H9 (cell line): ENCODE results near the gene ABCA1. TPM values are rescaled to one million over a fixed set of nuclear protein-coding genes. Genes with fewer than 3 reads are reported as not detected.

Source experiments
- DNase-seq: peaks from one replicate; pipeline ENCODE4 v3.0.0-alpha.2; 2017
- H2AFZ ChIP-seq: one replicate; pipeline ENCODE4 v1.6.1; 2013; ENCODE audit warnings: mild to moderate bottlenecking, low read length, control low read depth, moderate library complexity
- H2AK5ac ChIP-seq: 2 replicates; pipeline ENCODE4 v1.6.1; 2013; ENCODE audit warnings: low read length, control low read depth, mixed read lengths; ENCODE audit not compliant: insufficient read length
- H2BK120ac ChIP-seq: one replicate; pipeline ENCODE4 v1.6.1; 2013; ENCODE audit warnings: low read depth, mild to moderate bottlenecking, low read length, control low read depth, inconsistent platforms; ENCODE audit not compliant: poor library complexity, severe bottlenecking
- H2BK12ac ChIP-seq: 2 replicates; pipeline ENCODE4 v1.6.1; 2013; ENCODE audit warnings: low read length, control low read depth, mixed read lengths, low read depth; ENCODE audit not compliant: insufficient read length
- H2BK15ac ChIP-seq: 2 replicates; pipeline ENCODE4 v1.6.1; 2013; ENCODE audit warnings: low read depth, low read length, control low read depth
- H2BK20ac ChIP-seq: one replicate; pipeline ENCODE4 v1.6.1; 2013; ENCODE audit warnings: low read depth, mild to moderate bottlenecking, low read length, control low read depth, inconsistent platforms; ENCODE audit not compliant: poor library complexity, severe bottlenecking
- H2BK5ac ChIP-seq: 2 replicates; pipeline ENCODE4 v1.6.1; 2013; ENCODE audit warnings: low read length, control low read depth, mixed read lengths; ENCODE audit not compliant: insufficient read length
- H3K14ac ChIP-seq: 2 replicates; pipeline ENCODE4 v1.6.1; 2013; ENCODE audit warnings: low read length, control low read depth; ENCODE audit not compliant: insufficient read depth
- H3K18ac ChIP-seq: 2 replicates; pipeline ENCODE4 v1.6.1; 2013; ENCODE audit warnings: low read depth, mild to moderate bottlenecking, mixed read lengths, low read length, control low read depth; ENCODE audit not compliant: insufficient read length
- H3K23ac ChIP-seq: 2 replicates; pipeline ENCODE4 v1.6.1; 2013; ENCODE audit warnings: low read length, control low read depth, mixed read lengths, low read depth; ENCODE audit not compliant: insufficient read length
- H3K23me2 ChIP-seq: 2 replicates; pipeline ENCODE4 v1.6.1; 2013; ENCODE audit warnings: low read depth, mild to moderate bottlenecking, mixed read lengths, low read length, control low read depth; ENCODE audit not compliant: insufficient read length, poor library complexity, severe bottlenecking
- H3K27ac ChIP-seq: 2 replicates; pipeline ENCODE4 v1.5.1; 2013; ENCODE audit warnings: low read length, control low read depth, mixed read lengths, low read depth; ENCODE audit not compliant: insufficient read length
- H3K27me3 ChIP-seq: 2 replicates; pipeline ENCODE4 v1.6.1; 2013; ENCODE audit warnings: low read length, control low read depth, inconsistent platforms; ENCODE audit not compliant: insufficient read depth
- H3K4ac ChIP-seq: 2 replicates; pipeline ENCODE4 v1.6.1; 2013; ENCODE audit warnings: low read depth, mild to moderate bottlenecking, control low read depth, inconsistent platforms, low read length, moderate library complexity
- H3K4me1 ChIP-seq: 2 replicates; pipeline ENCODE4 v1.6.1; 2013; ENCODE audit warnings: low read length, control low read depth, inconsistent platforms; ENCODE audit not compliant: insufficient read depth
- H3K4me2 ChIP-seq: 2 replicates; pipeline ENCODE4 v1.6.1; 2013; ENCODE audit warnings: low read length, control low read depth, mixed read lengths; ENCODE audit not compliant: insufficient read length, insufficient read depth
- H3K56ac ChIP-seq: 2 replicates; pipeline ENCODE4 v1.6.1; 2013; ENCODE audit warnings: low read depth, mild to moderate bottlenecking, mixed read lengths, low read length, control low read depth; ENCODE audit not compliant: insufficient read length
- H3K79me1 ChIP-seq: 2 replicates; pipeline ENCODE4 v1.6.1; 2013; ENCODE audit warnings: low read depth, mild to moderate bottlenecking, moderate library complexity, low read length, control low read depth, inconsistent platforms; ENCODE audit not compliant: insufficient read depth, poor library complexity, severe bottlenecking
- H3K79me2 ChIP-seq: 2 replicates; pipeline ENCODE4 v1.6.1; 2013; ENCODE audit warnings: low read length, control low read depth, inconsistent platforms; ENCODE audit not compliant: insufficient read depth
- H3K9ac ChIP-seq: 2 replicates; pipeline ENCODE4 v1.6.1; 2013; ENCODE audit warnings: low read length, control low read depth, mixed read lengths; ENCODE audit not compliant: insufficient read length; ENCODE audit errors: extremely low read depth
- H3K9me3 ChIP-seq: one replicate; pipeline ENCODE4 v1.6.1; 2013; ENCODE audit warnings: low read depth, low read length, inconsistent platforms; ENCODE audit not compliant: control insufficient read depth
- H3T11ph ChIP-seq: one replicate; pipeline ENCODE4 v1.6.1; 2013; ENCODE audit warnings: mild to moderate bottlenecking, low read length, control low read depth, inconsistent platforms
- H4K20me1 ChIP-seq: one replicate; pipeline ENCODE4 v1.6.1; 2013; ENCODE audit not compliant: control insufficient read depth, insufficient read length, insufficient read depth
- H4K5ac ChIP-seq: 2 replicates; pipeline ENCODE4 v1.6.1; 2013; ENCODE audit warnings: low read depth, mild to moderate bottlenecking, mixed read lengths, low read length, control low read depth; ENCODE audit not compliant: insufficient read length
- H4K8ac ChIP-seq: replicated peaks from 2 replicates; pipeline ENCODE4 v1.6.1; 2013; ENCODE audit warnings: low read length, control low read depth, mixed read lengths, low read depth; ENCODE audit not compliant: insufficient read length
- H4K91ac ChIP-seq: 2 replicates; pipeline ENCODE4 v1.6.1; 2013; ENCODE audit warnings: low read depth, mild to moderate bottlenecking, moderate library complexity, mixed read lengths, low read length, control low read depth; ENCODE audit not compliant: insufficient read length
- H3K27ac Mint-ChIP-seq, 3 experiments: 2 replicates in 2 of 3; 3 replicates in 1 of 3; pipeline ENCODE4 v1.8.0; 2020 to 2021; ENCODE audit warnings: mixed read lengths in 3 of 3, mild to moderate bottlenecking in 1 of 3, moderate library complexity in 1 of 3
- H3K27me3 Mint-ChIP-seq: 2 replicates; pipeline ENCODE4 v1.8.0; 2021; ENCODE audit warnings: low read depth, mild to moderate bottlenecking, moderate library complexity, mixed read lengths
- H3K36me3 Mint-ChIP-seq, 3 experiments: 2 replicates in 2 of 3; 3 replicates in 1 of 3; pipeline ENCODE4 v1.8.0; 2020 to 2021; ENCODE audit warnings: low read depth in 3 of 3, mixed read lengths in 3 of 3; ENCODE audit not compliant: insufficient read depth in 1 of 3
- H3K4me1 Mint-ChIP-seq, 2 experiments: 2 replicates each; pipeline ENCODE4 v1.8.0; 2020; ENCODE audit warnings: mixed read lengths in 2 of 2
- H3K4me3 Mint-ChIP-seq, 2 experiments: 2 replicates in 1 of 2; 3 replicates in 1 of 2; pipeline ENCODE4 v1.8.0; 2020 to 2021; ENCODE audit warnings: mild to moderate bottlenecking in 2 of 2, mixed read lengths in 2 of 2, moderate library complexity in 1 of 2
- H3K9me3 Mint-ChIP-seq, 2 experiments: 2 replicates in 1 of 2; 3 replicates in 1 of 2; pipeline ENCODE4 v1.8.0; 2020; ENCODE audit warnings: mild to moderate bottlenecking in 2 of 2, mixed read lengths in 2 of 2, moderate library complexity in 1 of 2
- WGBS: extraction: QIAGEN DNeasy Blood & Tissue Kit; methylation state at CpG from one replicate; pipeline ENCODE4 v1.1.7; 2013; ENCODE audit warnings: missing lambda C conversion rate, low lambda C conversion rate, mixed read lengths; ENCODE audit not compliant: insufficient read length; ENCODE audit errors: extremely low coverage; 5-methylcytosine and 5-hydroxymethylcytosine counted together
- total RNA-seq: library from RNA; stranded (reverse); gene quantifications from 2 replicates; pipeline ENCODE4 v1.2.1, GENCODE V29; 2021
- TF ChIP-seq, protein P1 (sequence below): fragments of 200-600 bp; sonication (generic); conservative IDR thresholded peaks from 3 replicates; pipeline ENCODE4 v1.8.0; 2021; ENCODE audit warnings: antibody characterized with exemption, mild to moderate bottlenecking

Gene ABCA1
- total RNA-seq, 1 experiment from 2014 or later = 16.6 TPM

- Histone ChIP-seq H2AK5ac (no peak overlapping the region), H3K4me2 (no peak overlapping the region), H2AFZ (no peak overlapping the region), H3K9me3 (no peaks in the 10 kb centered on the region), H2BK20ac (no peak overlapping the region), H2BK120ac (no peak overlapping the region), H3K4ac (no peak overlapping the region), H3K9ac (no peak overlapping the region), H3K4me1 (no peaks in the 10 kb centered on the region; the same call in 1 of the 2 replicates), H3K56ac (no peak overlapping the region), H3K18ac (no peak overlapping the region), H3K23ac (no peak overlapping the region), H4K20me1 (peaks cover 2% of the 10 kb centered on the region), H3K79me1 (no peaks in the 10 kb centered on the region), H3K23me2 (no peaks in the 10 kb centered on the region), H4K8ac (no peak overlapping the region), H3K14ac (no peak overlapping the region), H3K27me3 (no peaks in the 10 kb centered on the region), H2BK12ac (no peak overlapping the region), H2BK5ac (no peak overlapping the region), H3K27ac (no peak overlapping the region), H4K5ac (no peak overlapping the region), H2BK15ac (no peak overlapping the region), H3T11ph (no peak overlapping the region), H3K79me2 (no peaks in the 10 kb centered on the region), H4K91ac (no peak overlapping the region)
- DNase-seq = no peak
- Mint-ChIP-seq H3K27ac (no peak overlapping the region), H3K9me3 (peaks cover 8 to 11% of the 10 kb centered on the region in 2 experiments; a peak in 4 of 5 replicates), H3K4me3 (no peak overlapping the region), H3K4me1 (peaks cover 33 to 34% of the 10 kb centered on the region in 2 experiments), H3K36me3 (peaks cover 17 to 30% (median 28%) of the 10 kb centered on the region in 3 experiments; a peak in 6 of 7 replicates), H3K27me3 (peaks cover 4% of the 10 kb centered on the region)
- WGBS = no CpG with 5 or more reads among the region's 5 CpGs
- TF ChIP-seq, protein P1, sequence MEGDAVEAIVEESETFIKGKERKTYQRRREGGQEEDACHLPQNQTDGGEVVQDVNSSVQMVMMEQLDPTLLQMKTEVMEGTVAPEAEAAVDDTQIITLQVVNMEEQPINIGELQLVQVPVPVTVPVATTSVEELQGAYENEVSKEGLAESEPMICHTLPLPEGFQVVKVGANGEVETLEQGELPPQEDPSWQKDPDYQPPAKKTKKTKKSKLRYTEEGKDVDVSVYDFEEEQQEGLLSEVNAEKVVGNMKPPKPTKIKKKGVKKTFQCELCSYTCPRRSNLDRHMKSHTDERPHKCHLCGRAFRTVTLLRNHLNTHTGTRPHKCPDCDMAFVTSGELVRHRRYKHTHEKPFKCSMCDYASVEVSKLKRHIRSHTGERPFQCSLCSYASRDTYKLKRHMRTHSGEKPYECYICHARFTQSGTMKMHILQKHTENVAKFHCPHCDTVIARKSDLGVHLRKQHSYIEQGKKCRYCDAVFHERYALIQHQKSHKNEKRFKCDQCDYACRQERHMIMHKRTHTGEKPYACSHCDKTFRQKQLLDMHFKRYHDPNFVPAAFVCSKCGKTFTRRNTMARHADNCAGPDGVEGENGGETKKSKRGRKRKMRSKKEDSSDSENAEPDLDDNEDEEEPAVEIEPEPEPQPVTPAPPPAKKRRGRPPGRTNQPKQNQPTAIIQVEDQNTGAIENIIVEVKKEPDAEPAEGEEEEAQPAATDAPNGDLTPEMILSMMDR = no peak
Observed at GRCh38 chr9:104871961-104872527, 55.9 kb downstream of the ABCA1 start.
